Spleen (tissue), 7 donors: Measurements from ENCODE around the gene PTPN22.

Experiments used
- CTCF ChIP-seq, 11 experiments: fragments of 200-600 bp in 7 of 11; fragments of 450-650 bp in 4 of 11; sonication (generic) in 4 of 11; IDR thresholded peaks in 8 of 11; conservative IDR thresholded peaks in 3 of 11; 1 replicate in 7 of 11; 2 replicates in 4 of 11; pipeline versions ENCODE4 v1.4.0 to v1.8.0; 2016 to 2021; ENCODE audit warnings: antibody characterized with exemption in 11 of 11, inconsistent platforms in 4 of 11, mild to moderate bottlenecking in 1 of 11
- POLR2A ChIP-seq, 3 donors: fragments of 450-650 bp; IDR thresholded peaks; one replicate each; pipeline ENCODE4 v1.5.1; 2017; ENCODE audit warnings: antibody characterized with exemption in 3 of 3, mild to moderate bottlenecking in 1 of 3
- POLR2AphosphoS5 ChIP-seq, 3 donors: sonication (generic); formaldehyde crosslinking; IDR thresholded peaks; one replicate each; pipeline ENCODE4 v1.5.1; 2017; ENCODE audit warnings: antibody characterized with exemption in 3 of 3
- donor health status: DM: no; HTN: no; CAD: no; lungs with moderate emphysema.
- donor health status: DM: no; HTN: no; CAD: no.
- donor health status: DM: no; HTN: no; CAD: no.

- no peak for TF ChIP-seq CTCF (IDR thresholded peaks at IDR 0.05 in 8 of 11, conservative IDR thresholded peaks at IDR 0.05 in 3 of 11)
- TF ChIP-seq POLR2A (IDR thresholded peaks at IDR 0.05): no peak
- TF ChIP-seq POLR2AphosphoS5 (IDR thresholded peaks at IDR 0.05): no peak
Observed at GRCh38 chr1:113903501-113904292, 32.2 kb upstream of the PTPN22 start.
